Osteoblast (primary cell): ENCODE data around the gene DAB2IP. TPM values are rescaled to one million over a fixed set of nuclear protein-coding genes. Genes with fewer than 3 reads are reported as not detected.
A peak's percentile ranks its signal among the peaks of the same experiment; 100 is the strongest.

Experiments used
- DNase-seq: peaks from one replicate; pipeline ENCODE4 v3.0.0; 2011; ENCODE audit warnings: low spot score, mixed read lengths; ENCODE audit not compliant: insufficient read length; ENCODE audit errors: missing footprints
- H2AFZ ChIP-seq: 2 replicates; pipeline ENCODE4 v1.6.0; 2011; ENCODE audit warnings: mild to moderate bottlenecking, low read length
- H3K27ac ChIP-seq: 2 replicates; pipeline ENCODE4 v1.5.1; 2011; ENCODE audit warnings: mild to moderate bottlenecking, low read depth, low read length, moderate library complexity
- H3K27me3 ChIP-seq: 2 replicates; pipeline ENCODE4 v1.6.0; 2012; ENCODE audit warnings: mild to moderate bottlenecking, control low read depth, inconsistent platforms, low read length, moderate library complexity; ENCODE audit not compliant: insufficient read depth
- H3K36me3 ChIP-seq: 2 replicates; pipeline ENCODE4 v1.5.1; 2011; ENCODE audit warnings: mild to moderate bottlenecking, low read length, control low read depth, moderate library complexity; ENCODE audit not compliant: insufficient read depth
- H3K4me1 ChIP-seq: 2 replicates; pipeline ENCODE4 v1.5.1; 2011; ENCODE audit warnings: mild to moderate bottlenecking, low read length, control low read depth, moderate library complexity; ENCODE audit not compliant: insufficient read depth
- H3K4me2 ChIP-seq: 2 replicates; pipeline ENCODE4 v1.6.0; 2011; ENCODE audit warnings: mild to moderate bottlenecking, low read length; ENCODE audit not compliant: insufficient read depth
- H3K4me3 ChIP-seq: fragments of 200-600 bp; sonication (generic); 3 replicates; pipeline ENCODE4 v1.5.1; 2012; ENCODE audit warnings: mild to moderate bottlenecking, low read length, inconsistent platforms; ENCODE audit not compliant: insufficient read depth
- H3K79me2 ChIP-seq: 2 replicates; pipeline ENCODE4 v1.6.0; 2012; ENCODE audit warnings: mild to moderate bottlenecking, low read length, control low read depth, inconsistent platforms; ENCODE audit not compliant: insufficient read depth
- H3K9me3 ChIP-seq: 2 replicates; pipeline ENCODE4 v1.5.1; 2011; ENCODE audit warnings: low read depth, low read length, control low read depth
- H4K20me1 ChIP-seq: 2 replicates; pipeline ENCODE4 v1.6.0; 2012; ENCODE audit warnings: mild to moderate bottlenecking, low read length, control low read depth; ENCODE audit not compliant: insufficient read depth
- CTCF ChIP-seq: IDR thresholded peaks from 2 replicates; pipeline ENCODE4 v1.5.1; 2011; ENCODE audit warnings: mild to moderate bottlenecking, low read depth, low read length, moderate library complexity; ENCODE audit errors: extremely low read depth
- total RNA-seq: library from RNA; depleted of rRNA; stranded (reverse); fragments of >200 nt; gene quantifications from 2 replicates; pipeline ENCODE4 v1.2.3, GENCODE V29; 2012

The DAB2IP gene
- total RNA-seq, 1 donor: 60.8 TPM

- no peaks in the 10 kb centered on the region for H3K9me3 ChIP-seq
- H3K27me3 ChIP-seq: peaks cover 7% of the 10 kb centered on the region
- H3K4me1 ChIP-seq: no peaks in the 10 kb centered on the region
- H3K36me3 ChIP-seq: no peaks in the 10 kb centered on the region
- peak; percentile 77 for DNase-seq
- H2AFZ ChIP-seq: no peak overlapping the region
- peaks cover 58% of the 10 kb centered on the region for H4K20me1 ChIP-seq
- no peak for TF ChIP-seq CTCF
- H3K27ac ChIP-seq: no peak overlapping the region
- H3K79me2 ChIP-seq: peaks cover 56% of the 10 kb centered on the region
- H3K4me3 ChIP-seq: no peak overlapping the region
- H3K4me2 ChIP-seq: no peak overlapping the region
Measured at GRCh38 chr9:121703014-121703734, 51.7 kb downstream of the DAB2IP start.

DNA sequence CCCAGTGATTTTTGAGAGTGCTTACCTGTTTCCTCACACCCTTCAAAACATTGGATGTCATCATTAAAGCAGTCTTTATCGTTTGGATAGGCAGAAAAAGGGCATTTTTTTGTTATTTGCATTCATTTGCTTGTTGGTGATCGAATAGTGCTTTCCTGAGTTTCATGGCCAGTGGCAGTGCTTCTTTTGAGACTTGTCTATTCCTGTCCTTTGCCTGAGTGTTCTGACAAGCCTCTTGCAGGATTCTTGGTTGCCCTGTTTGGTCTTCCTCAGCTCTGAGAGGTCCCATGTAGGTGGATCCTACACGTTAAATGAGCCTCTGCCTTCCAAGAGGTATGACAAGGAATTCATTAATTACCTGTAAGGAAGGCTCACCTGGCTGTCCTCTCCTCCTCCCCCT lies 52.8 kb downstream of the DAB2IP start:
- Histone ChIP-seq H2AFZ (no peak overlapping the region), H3K27ac (no peak overlapping the region), H3K27me3 (peaks cover 2% of the 10 kb centered on the region), H3K4me1 (no peaks in the 10 kb centered on the region), H3K4me2 (no peak overlapping the region), H4K20me1 (peaks cover 69% of the 10 kb centered on the region), H3K9me3 (no peaks in the 10 kb centered on the region), H3K36me3 (no peaks in the 10 kb centered on the region), H3K79me2 (peaks cover 61% of the 10 kb centered on the region), H3K4me3 (no peak overlapping the region)
- TF ChIP-seq CTCF: no peak
- DNase-seq: no peak

GRCh38 chr9:121706149-121706750 lies 54.8 kb downstream of the DAB2IP start:
- Histone ChIP-seq H4K20me1 (peaks cover 73% of the 10 kb centered on the region), H3K4me2 (no peak overlapping the region), H3K4me3 (no peak overlapping the region), H2AFZ (no peak overlapping the region), H3K36me3 (no peaks in the 10 kb centered on the region), H3K27me3 (peaks cover 2% of the 10 kb centered on the region), H3K4me1 (no peaks in the 10 kb centered on the region), H3K9me3 (no peaks in the 10 kb centered on the region), H3K27ac (no peak overlapping the region), H3K79me2 (peaks cover 66% of the 10 kb centered on the region)
- peak; percentile 68 for DNase-seq
- TF ChIP-seq CTCF: no peak
